Measurements from ENCODE around the gene WDR87.

The WDR87 gene

GRCh38 chr19:37941782-37942515 lies 35.6 kb upstream of the WDR87 start:
- no peak for DNase-seq (ENCODE audit: extremely low read depth, low read depth)
- TF ChIP-seq CTCF (IDR thresholded peaks at IDR 0.05; ENCODE audit: low read depth, low read length, missing control alignments), result no peak
- no peak overlapping the region for H3K4me3 ChIP-seq (replicated peaks; ENCODE audit: low read depth, low read length)

DNA sequence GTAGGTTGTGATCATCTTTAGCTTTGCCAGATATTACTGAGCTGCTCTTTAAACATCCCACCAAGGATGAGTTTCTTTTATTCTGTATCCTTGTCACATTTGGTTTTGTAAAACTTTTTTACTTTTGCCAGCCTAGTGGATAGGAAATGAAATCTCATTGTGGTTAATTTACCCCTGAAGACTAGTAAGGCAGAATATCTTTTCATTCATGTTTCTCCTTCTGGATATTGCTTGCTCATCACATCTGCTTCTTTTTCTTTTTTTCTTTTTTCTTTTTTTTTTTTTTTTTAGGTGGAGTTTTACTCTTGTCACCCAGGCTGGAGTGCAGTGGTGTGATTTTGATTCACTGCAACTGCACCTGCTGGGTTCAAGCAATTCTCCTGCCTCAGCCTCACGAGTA lies 32.0 kb upstream of the WDR87 start:
- no peak for TF ChIP-seq CTCF (IDR thresholded peaks at IDR 0.05; ENCODE audit: low read depth, low read length, missing control alignments)
- no peak for DNase-seq (ENCODE audit: extremely low read depth, low read depth)
- H3K4me3 ChIP-seq (replicated peaks; ENCODE audit: low read depth, low read length), result no peak overlapping the region

DNA sequence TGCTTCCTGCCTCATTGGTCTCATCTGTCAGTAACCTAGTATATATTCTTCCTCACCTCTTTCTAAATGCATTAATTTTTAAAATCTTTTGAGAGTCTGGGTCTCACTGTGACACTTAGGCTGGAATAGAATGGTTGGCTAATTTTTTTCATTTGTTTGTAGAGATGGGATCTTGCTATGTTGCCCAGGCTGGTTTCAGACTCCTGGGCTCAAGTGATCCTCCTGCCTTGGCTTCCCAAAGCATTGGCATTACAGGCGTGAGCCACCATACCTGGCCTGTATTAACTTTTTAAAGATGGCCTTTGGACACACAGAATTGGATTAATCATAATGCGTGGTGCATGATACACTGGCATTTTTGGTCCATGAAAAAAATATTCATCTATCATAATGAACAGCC lies 30.5 kb upstream of the WDR87 start:
- DNase-seq (ENCODE audit: extremely low read depth, low read depth), result no peak
- TF ChIP-seq CTCF (IDR thresholded peaks at IDR 0.05; ENCODE audit: low read depth, low read length, missing control alignments), result no peak

GRCh38 chr19:37936166-37936565 lies 29.8 kb upstream of the WDR87 start:
- DNase-seq (ENCODE audit: extremely low read depth, low read depth), result no peak
- no peak for TF ChIP-seq CTCF (IDR thresholded peaks at IDR 0.05; ENCODE audit: low read depth, low read length, missing control alignments)
- no peak overlapping the region for H3K4me3 ChIP-seq (replicated peaks; ENCODE audit: low read depth, low read length)

More for the DNA sequence above, 30.5 kb upstream of the WDR87 start:
- no peak overlapping the region for H3K4me3 ChIP-seq (replicated peaks; ENCODE audit: low read depth, low read length)

DNA sequence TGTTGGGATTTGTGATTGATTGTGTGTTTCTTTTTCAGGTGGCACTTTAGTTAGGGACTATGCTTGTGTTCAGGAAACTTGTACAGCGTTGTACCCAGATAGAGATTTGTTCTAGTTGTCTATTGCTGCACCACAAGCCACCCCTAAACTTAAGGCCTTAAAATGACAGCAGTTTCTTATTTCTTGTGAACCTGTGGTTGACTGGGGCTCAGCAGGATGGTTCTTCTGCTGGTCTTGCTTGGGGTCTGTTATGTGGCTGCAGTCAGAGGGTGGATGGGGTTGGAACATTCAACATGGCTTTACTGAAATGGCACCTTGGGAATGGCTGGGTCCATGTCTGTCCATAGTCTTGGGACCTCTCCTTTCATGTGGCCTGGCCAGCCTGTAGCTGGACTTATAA lies 28.9 kb upstream of the WDR87 start:
- DNase-seq (ENCODE audit: extremely low read depth, low read depth), result no peak
- no peak overlapping the region for H3K4me3 ChIP-seq (replicated peaks; ENCODE audit: low read depth, low read length)

GRCh38 chr19:37933937-37934358 lies 27.6 kb upstream of the WDR87 start:
- DNase-seq (ENCODE audit: extremely low read depth, low read depth), result no peak
- no peak overlapping the region for H3K4me3 ChIP-seq (replicated peaks; ENCODE audit: low read depth, low read length)
- no peak for TF ChIP-seq CTCF (IDR thresholded peaks at IDR 0.05; ENCODE audit: low read depth, low read length, missing control alignments)

More for the DNA sequence above, 28.9 kb upstream of the WDR87 start:
- no peak for TF ChIP-seq CTCF (IDR thresholded peaks at IDR 0.05; ENCODE audit: low read depth, low read length, missing control alignments)
